ENCODE data around the gene DOCK1. TPM values are rescaled to one million over a fixed set of nuclear protein-coding genes. Genes with fewer than 3 reads are reported as not detected.

Gene DOCK1
- total and polyA plus RNA-seq, 2 experiments from 2014 or later: 22.8 to 45.6 TPM

DNA sequence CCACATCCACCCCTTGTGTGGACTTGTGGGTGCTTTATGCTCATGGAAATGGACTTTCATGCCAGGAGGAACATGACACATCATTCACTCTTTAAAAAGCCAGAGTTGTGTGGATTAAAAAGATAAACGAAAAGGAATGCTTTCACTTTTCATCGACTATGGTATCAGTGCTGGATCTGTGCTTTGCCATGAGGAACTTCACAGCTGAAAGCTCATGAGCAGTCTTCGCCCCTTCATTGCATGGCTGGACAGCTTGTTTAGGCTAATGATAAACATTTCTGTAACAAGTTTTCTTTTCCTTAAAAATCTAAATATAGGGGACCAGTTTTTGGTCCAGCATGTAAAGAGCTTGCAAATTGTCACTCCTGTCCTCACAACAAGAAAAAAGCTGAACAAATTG, 470.2 kb downstream of the DOCK1 start:
- H3K4me3 ChIP-seq: no peak overlapping the region
- H3K27ac ChIP-seq: no peak overlapping the region
- no peaks in the 10 kb centered on the region for H3F3A ChIP-seq (ENCODE audit: insufficient read depth)
- in situ Hi-C loops (cut with MboI): no loop called here
- H2AFZ ChIP-seq: no peak overlapping the region
- H3K27me3 ChIP-seq (replicated peaks; ENCODE audit: insufficient read depth): no peaks in the 10 kb centered on the region
- no peaks in the 10 kb centered on the region for H4K20me1 ChIP-seq (ENCODE audit: insufficient read depth)
- H3K36me3 ChIP-seq (ENCODE audit: low read depth): peaks cover 19% of the 10 kb centered on the region; the same call in 1 of the 2 replicates
- no peak overlapping the region for H3K9ac ChIP-seq
- H3K4me2 ChIP-seq (ENCODE audit: unreplicated experiment): no peak overlapping the region
- TF ChIP-seq EZH2phosphoT487 (IDR thresholded peaks at IDR 0.05; ENCODE audit: insufficient read depth, low read depth) (no peak), EZH2 (IDR thresholded peaks at IDR 0.05; ENCODE audit: insufficient read depth, poor library complexity, severe bottlenecking) (no peak)
- 82 to 89% methylated on average over 3 of the region's 3 CpGs for WGBS, 2 experiments (ENCODE audit: low coverage in 1 of 2, low lambda C conversion rate in 2 of 2, missing lambda C conversion rate in 2 of 2)
- H3K79me2 ChIP-seq (ENCODE audit: insufficient read depth): no peaks in the 10 kb centered on the region
- H3K4me1 ChIP-seq (ENCODE audit: insufficient read depth): no peaks in the 10 kb centered on the region
- H3K9me3 ChIP-seq (ENCODE audit: low read depth): no peaks in the 10 kb centered on the region
- H3K9me2 ChIP-seq (ENCODE audit: insufficient read depth): no peaks in the 10 kb centered on the region
- DNase-seq: no peak

- in situ Hi-C loops (cut with MboI): no loop called here
- H2AFZ ChIP-seq: no peak overlapping the region
- no peaks in the 10 kb centered on the region for H3F3A ChIP-seq (ENCODE audit: insufficient read depth)
- H3K4me3 ChIP-seq: no peak overlapping the region
- no peaks in the 10 kb centered on the region for H3K27me3 ChIP-seq (replicated peaks; ENCODE audit: insufficient read depth)
- H3K9me3 ChIP-seq (ENCODE audit: low read depth): no peaks in the 10 kb centered on the region
- no peak overlapping the region for H3K4me2 ChIP-seq (ENCODE audit: unreplicated experiment)
- DNase-seq: no peak
- 97 to 98% methylated on average over 2 of the region's 2 CpGs for WGBS, 2 experiments (ENCODE audit: low coverage in 1 of 2, low lambda C conversion rate in 2 of 2, missing lambda C conversion rate in 2 of 2)
- H4K20me1 ChIP-seq (ENCODE audit: insufficient read depth): no peaks in the 10 kb centered on the region
- no peaks in the 10 kb centered on the region for H3K9me2 ChIP-seq (ENCODE audit: insufficient read depth)
- no peak overlapping the region for H3K9ac ChIP-seq
- H3K36me3 ChIP-seq (ENCODE audit: low read depth): peaks cover 19% of the 10 kb centered on the region; the same call in 1 of the 2 replicates
- no peaks in the 10 kb centered on the region for H3K4me1 ChIP-seq (ENCODE audit: insufficient read depth)
- TF ChIP-seq EZH2phosphoT487 (IDR thresholded peaks at IDR 0.05; ENCODE audit: insufficient read depth, low read depth) (no peak), EZH2 (IDR thresholded peaks at IDR 0.05; ENCODE audit: insufficient read depth, poor library complexity, severe bottlenecking) (no peak)
- H3K79me2 ChIP-seq (ENCODE audit: insufficient read depth): no peaks in the 10 kb centered on the region
- H3K27ac ChIP-seq: no peak overlapping the region
These were observed 470.8 kb downstream of the DOCK1 start for GRCh38 chr10:127376071-127376470.

- H3F3A ChIP-seq (ENCODE audit: insufficient read depth): no peaks in the 10 kb centered on the region
- TF ChIP-seq EZH2 (IDR thresholded peaks at IDR 0.05; ENCODE audit: insufficient read depth, poor library complexity, severe bottlenecking) (no peak), EZH2phosphoT487 (IDR thresholded peaks at IDR 0.05; ENCODE audit: insufficient read depth, low read depth) (no peak)
- H3K9ac ChIP-seq: no peak overlapping the region
- WGBS, 2 experiments (ENCODE audit: low coverage in 1 of 2, low lambda C conversion rate in 2 of 2, missing lambda C conversion rate in 2 of 2): 95 to 98% methylated on average over 5 of the region's 5 CpGs
- DNase-seq: no peak
- no peaks in the 10 kb centered on the region for H3K27me3 ChIP-seq (replicated peaks; ENCODE audit: insufficient read depth)
- H3K4me1 ChIP-seq (ENCODE audit: insufficient read depth): no peaks in the 10 kb centered on the region
- no peaks in the 10 kb centered on the region for H3K79me2 ChIP-seq (ENCODE audit: insufficient read depth)
- no peak overlapping the region for H3K4me3 ChIP-seq
- no peaks in the 10 kb centered on the region for H3K9me2 ChIP-seq (ENCODE audit: insufficient read depth)
- no peaks in the 10 kb centered on the region for H4K20me1 ChIP-seq (ENCODE audit: insufficient read depth)
- peaks cover 31% of the 10 kb centered on the region for H3K36me3 ChIP-seq (ENCODE audit: low read depth)
- no peak overlapping the region for H3K4me2 ChIP-seq (ENCODE audit: unreplicated experiment)
- no peak overlapping the region for H2AFZ ChIP-seq
- in situ Hi-C loops (cut with MboI): no loop called here
- no peak overlapping the region for H3K27ac ChIP-seq
- no peaks in the 10 kb centered on the region for H3K9me3 ChIP-seq (ENCODE audit: low read depth)
These were observed 473.4 kb downstream of the DOCK1 start for GRCh38 chr10:127378628-127379027.

GRCh38 chr10:127384532-127384931, 479.3 kb downstream of the DOCK1 start:
- H3K9ac ChIP-seq: no peak overlapping the region
- H3K79me2 ChIP-seq (ENCODE audit: insufficient read depth): no peaks in the 10 kb centered on the region
- H3K4me1 ChIP-seq (ENCODE audit: insufficient read depth): no peaks in the 10 kb centered on the region
- WGBS, 2 experiments (ENCODE audit: low coverage in 1 of 2, low lambda C conversion rate in 2 of 2, missing lambda C conversion rate in 2 of 2): 89 to 90% methylated on average over 18 of the region's 18 CpGs
- no peak overlapping the region for H3K4me2 ChIP-seq (ENCODE audit: unreplicated experiment)
- H3K9me3 ChIP-seq (ENCODE audit: low read depth): no peaks in the 10 kb centered on the region
- no peaks in the 10 kb centered on the region for H3K27me3 ChIP-seq (replicated peaks; ENCODE audit: insufficient read depth)
- no peak overlapping the region for H3K27ac ChIP-seq
- in situ Hi-C loops (cut with MboI): no loop called here
- no peak for DNase-seq
- H3K4me3 ChIP-seq: no peak overlapping the region
- H3K36me3 ChIP-seq (ENCODE audit: low read depth): peaks cover 21% of the 10 kb centered on the region
- TF ChIP-seq EZH2phosphoT487 (IDR thresholded peaks at IDR 0.05; ENCODE audit: insufficient read depth, low read depth): no peak
- no peak for TF ChIP-seq EZH2 (IDR thresholded peaks at IDR 0.05; ENCODE audit: insufficient read depth, poor library complexity, severe bottlenecking)
- H2AFZ ChIP-seq: no peak overlapping the region
- no peaks in the 10 kb centered on the region for H3K9me2 ChIP-seq (ENCODE audit: insufficient read depth)
- no peaks in the 10 kb centered on the region for H3F3A ChIP-seq (ENCODE audit: insufficient read depth)
- H4K20me1 ChIP-seq (ENCODE audit: insufficient read depth): no peaks in the 10 kb centered on the region

- H3K4me3 ChIP-seq: no peak overlapping the region
- no peaks in the 10 kb centered on the region for H3K27me3 ChIP-seq (replicated peaks; ENCODE audit: insufficient read depth)
- H3K36me3 ChIP-seq (ENCODE audit: low read depth): peaks cover 21% of the 10 kb centered on the region
- H3K4me2 ChIP-seq (ENCODE audit: unreplicated experiment): no peak overlapping the region
- no peak overlapping the region for H3K27ac ChIP-seq
- no peaks in the 10 kb centered on the region for H3K9me2 ChIP-seq (ENCODE audit: insufficient read depth)
- H3K79me2 ChIP-seq (ENCODE audit: insufficient read depth): no peaks in the 10 kb centered on the region
- in situ Hi-C loops (cut with MboI): no loop called here
- DNase-seq: no peak
- no peak overlapping the region for H3K9ac ChIP-seq
- H3F3A ChIP-seq (ENCODE audit: insufficient read depth): no peaks in the 10 kb centered on the region
- no peak for TF ChIP-seq EZH2 (IDR thresholded peaks at IDR 0.05; ENCODE audit: insufficient read depth, poor library complexity, severe bottlenecking)
- H2AFZ ChIP-seq: no peak overlapping the region
- no peaks in the 10 kb centered on the region for H4K20me1 ChIP-seq (ENCODE audit: insufficient read depth)
- H3K9me3 ChIP-seq (ENCODE audit: low read depth): no peaks in the 10 kb centered on the region
- no peaks in the 10 kb centered on the region for H3K4me1 ChIP-seq (ENCODE audit: insufficient read depth)
- 97 to 98% methylated on average over 3 of the region's 3 CpGs for WGBS, 2 experiments (ENCODE audit: low coverage in 1 of 2, low lambda C conversion rate in 2 of 2, missing lambda C conversion rate in 2 of 2)
These were observed 479.8 kb downstream of the DOCK1 start for GRCh38 chr10:127385066-127385465.
